GM06990 (cell line): ENCODE results near the gene ZNF772.
"Not testable (repeated sequence)": the region's sequence is repeated elsewhere in the genome, so short reads cannot be mapped to it uniquely, and the experiment has no call there.

ENCODE experiments used
- DNase-seq: peaks from one replicate; pipeline ENCODE4 v3.0.0-alpha.2; 2011; ENCODE audit not compliant: insufficient read length; ENCODE audit errors: extremely low read depth
- H3K27me3 ChIP-seq: replicated peaks from 2 replicates; pipeline ENCODE4 v1.6.0; 2011; ENCODE audit warnings: low read length; ENCODE audit not compliant: control insufficient read depth, insufficient read depth
- H3K36me3 ChIP-seq: 2 replicates; pipeline ENCODE4 v1.5.1; 2011; ENCODE audit warnings: low read length; ENCODE audit not compliant: control insufficient read depth, insufficient read depth
- H3K4me3 ChIP-seq: replicated peaks from 2 replicates; pipeline ENCODE4 v1.5.1; 2011; ENCODE audit warnings: low read depth, mild to moderate bottlenecking, control low read depth, low read length
- TF ChIP-seq, protein P1 (sequence below): IDR thresholded peaks from 2 replicates; pipeline ENCODE4 v1.5.1; 2011; ENCODE audit warnings: low read length, control low read depth, mild to moderate bottlenecking, inconsistent platforms; ENCODE audit not compliant: insufficient read depth, poor library complexity, severe bottlenecking

ZNF772 gene

DNA sequence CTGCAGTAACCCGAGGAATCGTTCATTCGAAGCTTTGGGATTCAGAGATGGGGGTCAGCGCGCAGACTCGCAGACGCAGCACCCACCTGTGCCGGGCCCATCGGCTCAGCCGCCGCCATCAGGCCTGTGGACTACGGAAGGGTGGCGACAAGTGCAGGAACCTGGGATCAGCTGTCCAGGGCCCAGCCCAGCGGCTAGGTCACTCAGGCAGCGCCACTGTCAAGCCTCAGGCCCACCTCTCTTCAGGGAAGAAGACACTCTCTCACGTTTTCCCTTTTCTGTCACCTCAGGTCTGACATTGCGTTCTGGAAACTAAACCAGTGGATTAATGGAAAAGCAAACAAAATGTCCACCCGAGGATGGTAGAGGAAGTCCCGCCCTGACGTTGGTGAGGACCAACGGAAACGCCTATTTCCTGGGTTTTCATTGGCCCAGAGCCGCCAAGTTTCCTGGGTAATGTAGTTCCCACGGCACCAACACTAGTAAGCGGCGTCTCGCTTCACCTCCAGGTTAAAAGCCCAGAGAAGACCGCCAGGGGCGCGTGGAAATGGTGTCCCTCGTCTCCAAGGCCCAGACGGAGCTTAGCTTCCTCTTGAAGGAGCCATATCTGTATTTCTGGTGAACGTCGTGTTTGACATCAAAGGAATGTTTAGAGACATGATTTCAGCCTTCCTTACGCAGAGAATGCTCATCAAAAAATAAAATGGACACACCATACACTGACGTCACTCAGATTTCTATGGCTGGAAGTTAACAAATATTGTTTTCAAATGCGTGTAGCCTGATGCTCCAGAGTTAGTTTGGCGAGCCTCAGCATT lies at the start of gene ZNF772:
TSS of gene ZNF772 (minus strand) at position 376 of the 818 bp plus-strand sequence. CDS start at position 119, 257 bp downstream.
- TF ChIP-seq, protein P1, sequence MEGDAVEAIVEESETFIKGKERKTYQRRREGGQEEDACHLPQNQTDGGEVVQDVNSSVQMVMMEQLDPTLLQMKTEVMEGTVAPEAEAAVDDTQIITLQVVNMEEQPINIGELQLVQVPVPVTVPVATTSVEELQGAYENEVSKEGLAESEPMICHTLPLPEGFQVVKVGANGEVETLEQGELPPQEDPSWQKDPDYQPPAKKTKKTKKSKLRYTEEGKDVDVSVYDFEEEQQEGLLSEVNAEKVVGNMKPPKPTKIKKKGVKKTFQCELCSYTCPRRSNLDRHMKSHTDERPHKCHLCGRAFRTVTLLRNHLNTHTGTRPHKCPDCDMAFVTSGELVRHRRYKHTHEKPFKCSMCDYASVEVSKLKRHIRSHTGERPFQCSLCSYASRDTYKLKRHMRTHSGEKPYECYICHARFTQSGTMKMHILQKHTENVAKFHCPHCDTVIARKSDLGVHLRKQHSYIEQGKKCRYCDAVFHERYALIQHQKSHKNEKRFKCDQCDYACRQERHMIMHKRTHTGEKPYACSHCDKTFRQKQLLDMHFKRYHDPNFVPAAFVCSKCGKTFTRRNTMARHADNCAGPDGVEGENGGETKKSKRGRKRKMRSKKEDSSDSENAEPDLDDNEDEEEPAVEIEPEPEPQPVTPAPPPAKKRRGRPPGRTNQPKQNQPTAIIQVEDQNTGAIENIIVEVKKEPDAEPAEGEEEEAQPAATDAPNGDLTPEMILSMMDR: peak; percentile 57
- Histone ChIP-seq H3K36me3 (peaks cover 9% of the 10 kb centered on the region), H3K4me3 (peak within 1 kb of the TSS; percentile 84), H3K27me3 (no peaks in the 10 kb centered on the region)
- DNase-seq: peak; percentile 82

DNA sequence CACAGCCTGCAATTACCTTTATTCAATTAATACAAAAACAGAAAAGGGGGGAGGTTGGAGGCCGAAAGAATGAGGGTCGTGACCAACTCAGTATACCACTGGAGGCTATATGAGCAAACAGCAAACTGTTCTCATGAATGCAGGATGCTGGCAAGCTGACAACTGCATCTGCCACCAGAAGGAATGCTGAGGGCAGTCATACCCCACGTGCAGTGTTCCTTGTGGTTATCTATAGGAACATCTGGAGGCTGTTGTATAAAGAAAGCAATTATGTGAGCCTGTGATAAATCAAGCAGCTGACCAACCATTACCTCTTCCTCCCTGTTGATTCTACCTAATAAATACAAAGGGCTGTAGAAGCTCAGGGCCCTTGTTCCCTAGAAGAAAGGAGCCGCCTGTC lies 40.7 kb upstream of the ZNF772 start:
- DNase-seq, H3K27me3 ChIP-seq, H3K4me3 ChIP-seq, H3K36me3 ChIP-seq: not testable (repeated sequence)

DNA sequence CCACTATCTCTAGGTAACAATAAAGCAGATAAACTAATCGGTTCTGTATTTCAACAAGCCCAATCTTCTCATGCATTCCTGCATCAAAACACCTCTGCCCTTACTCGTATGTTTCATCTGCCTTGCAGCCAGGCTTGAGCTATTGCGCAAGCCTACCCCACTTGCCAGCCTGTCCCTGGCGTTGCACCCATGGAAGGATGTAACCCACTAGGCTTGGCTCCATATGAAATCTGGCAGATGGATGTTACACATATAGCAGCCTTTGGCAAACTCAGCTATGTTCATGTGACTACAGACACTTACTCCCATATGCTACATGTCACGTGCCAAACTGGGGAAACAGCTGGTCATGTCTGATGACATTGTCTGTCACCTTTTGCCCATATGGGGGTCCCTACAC lies 37.9 kb upstream of the ZNF772 start:
- Histone ChIP-seq H3K27me3 (no peaks in the 10 kb centered on the region), H3K4me3 (no peak overlapping the region), H3K36me3 (no peaks in the 10 kb centered on the region)
- TF ChIP-seq, protein P1: no peak
- no peak for DNase-seq

DNA sequence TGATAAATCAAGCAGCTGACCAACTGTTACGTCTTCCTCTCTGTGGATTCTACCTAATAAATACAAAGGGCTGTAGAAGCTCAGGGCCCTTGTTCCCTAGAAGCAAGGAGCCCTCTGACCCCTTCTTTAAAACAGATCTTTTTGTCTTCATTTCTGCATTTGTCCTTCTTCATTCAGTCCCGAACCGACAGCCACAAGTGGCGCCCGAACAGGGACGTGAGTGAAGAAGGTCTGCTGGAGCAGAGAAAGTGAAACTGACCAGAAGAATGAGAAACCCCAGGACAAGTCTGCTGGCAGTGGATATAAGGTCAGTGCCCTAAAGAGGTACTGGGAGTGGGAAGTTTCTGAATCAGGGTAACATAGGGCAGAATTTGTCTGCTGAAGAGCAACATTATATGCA lies 35.5 kb upstream of the ZNF772 start:
- no peaks in the 10 kb centered on the region for H3K36me3 ChIP-seq
- TF ChIP-seq, protein P1: no peak
- no peaks in the 10 kb centered on the region for H3K27me3 ChIP-seq
- no peak for DNase-seq
- H3K4me3 ChIP-seq: no peak overlapping the region

DNA sequence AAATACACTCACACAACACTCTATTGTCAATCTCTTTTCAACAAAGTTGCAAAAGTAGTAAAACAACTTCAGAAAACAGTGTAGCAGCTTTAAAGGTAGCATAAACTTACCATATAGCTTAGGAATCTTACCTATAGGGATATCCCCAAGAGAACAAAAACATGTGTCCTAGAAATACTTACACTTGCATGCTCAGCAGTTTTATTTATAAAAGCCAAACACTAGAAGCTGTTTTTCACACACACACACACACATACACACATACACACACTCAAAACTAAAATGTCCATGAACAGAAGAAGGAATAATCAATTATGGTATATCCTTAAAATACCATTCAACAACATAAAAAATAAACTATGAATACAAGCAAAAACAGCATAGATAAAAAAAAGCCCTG lies 34.1 kb upstream of the ZNF772 start:
- no peak for DNase-seq

DNA sequence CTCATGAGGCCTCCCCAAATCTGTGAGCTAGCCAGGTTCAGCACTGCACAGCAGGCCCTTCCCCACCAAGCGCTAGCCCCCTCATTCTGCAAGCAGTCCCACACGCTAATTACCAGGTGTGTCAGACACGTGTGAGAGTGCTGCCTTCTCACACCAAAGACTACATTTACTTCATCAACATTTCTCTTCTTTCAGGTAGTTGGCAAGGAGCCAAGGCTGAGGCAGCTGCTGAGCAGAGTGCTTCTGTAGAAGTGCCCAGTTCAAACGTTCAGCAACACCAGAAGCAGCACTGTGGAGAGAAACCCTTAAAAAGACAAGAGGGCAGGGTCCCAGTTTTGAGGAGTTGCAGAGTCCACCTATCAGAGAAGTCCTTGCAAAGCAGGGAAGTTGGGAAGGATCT lies 28.8 kb upstream of the ZNF772 start:
- peaks cover 17% of the 10 kb centered on the region for H3K36me3 ChIP-seq
- TF ChIP-seq, protein P1: no peak
- H3K4me3 ChIP-seq: no peak overlapping the region
- DNase-seq: no peak
- no peaks in the 10 kb centered on the region for H3K27me3 ChIP-seq

More for the DNA sequence above, 34.1 kb upstream of the ZNF772 start:
- Histone ChIP-seq H3K4me3 (no peak overlapping the region), H3K36me3 (peaks cover 5% of the 10 kb centered on the region), H3K27me3 (no peaks in the 10 kb centered on the region)
- TF ChIP-seq, protein P1: no peak

DNA sequence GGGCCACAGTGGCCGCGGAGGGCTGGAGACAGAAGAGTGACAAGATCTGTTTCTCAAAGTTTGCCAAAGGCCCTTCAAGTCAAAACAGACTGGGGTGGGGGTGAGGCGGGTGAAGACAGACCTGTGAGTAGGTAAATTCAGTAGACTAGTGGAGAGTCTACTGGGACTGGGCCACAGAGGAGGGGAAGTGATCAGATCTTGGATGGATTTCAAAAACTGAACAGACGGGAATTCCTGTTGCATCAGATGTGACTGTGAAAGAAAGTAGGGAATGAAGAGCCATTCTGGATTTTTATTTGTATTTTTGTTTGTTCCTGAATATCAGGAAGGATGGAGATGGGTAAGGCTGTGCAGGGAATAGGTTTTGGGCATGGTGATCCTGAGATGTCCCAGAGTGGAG lies 23.0 kb upstream of the ZNF772 start:
- peak overlapping the region; percentile 51 for H3K4me3 ChIP-seq
- not testable (repeated sequence) for H3K36me3 ChIP-seq, DNase-seq, H3K27me3 ChIP-seq

DNA sequence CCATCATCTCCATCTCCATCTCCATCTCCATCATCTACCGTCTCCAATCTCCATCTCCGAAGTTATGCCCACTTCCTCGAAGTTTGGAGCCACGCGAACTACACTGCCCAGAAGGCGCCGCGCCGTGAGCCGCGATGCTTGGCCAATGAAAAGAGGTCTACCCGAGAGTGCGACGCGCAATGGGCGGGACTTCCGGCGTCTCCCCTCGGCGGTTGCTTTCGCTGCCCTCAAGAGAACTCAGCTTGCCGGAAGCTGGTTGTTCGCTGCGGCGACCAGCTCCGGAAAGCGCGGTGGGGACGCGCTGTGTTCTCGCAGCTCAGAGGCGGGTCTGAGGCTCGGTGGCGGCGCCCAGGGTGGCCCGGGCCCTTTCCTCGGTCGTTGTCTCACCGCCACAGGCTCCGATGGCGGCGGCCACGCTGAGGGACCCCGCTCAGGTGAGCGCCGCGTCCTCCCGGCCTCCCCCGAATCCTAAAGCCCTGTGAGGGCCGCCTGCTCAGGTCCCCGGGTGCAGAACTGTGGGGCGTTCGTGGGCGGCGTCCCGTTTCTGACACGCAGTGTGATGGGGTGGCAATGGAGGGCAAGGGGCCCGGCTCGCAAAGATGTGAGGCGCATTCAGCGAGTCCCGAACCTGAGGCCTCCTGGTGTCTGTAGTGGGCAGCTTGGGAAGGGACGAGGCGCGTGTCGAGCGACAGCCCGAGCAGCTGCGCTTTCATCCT lies 22.5 kb upstream of the ZNF772 start, which contains the start of gene ZNF773:
TSS of gene ZNF773 (plus strand) at position 259 of the 716 bp plus-strand sequence. CDS start at position 402, 143 bp downstream.
- peak within 1 kb of the TSS; percentile 75 for H3K4me3 ChIP-seq
- not testable (repeated sequence) for H3K27me3 ChIP-seq, H3K36me3 ChIP-seq
- peak; percentile 98 for DNase-seq

DNA sequence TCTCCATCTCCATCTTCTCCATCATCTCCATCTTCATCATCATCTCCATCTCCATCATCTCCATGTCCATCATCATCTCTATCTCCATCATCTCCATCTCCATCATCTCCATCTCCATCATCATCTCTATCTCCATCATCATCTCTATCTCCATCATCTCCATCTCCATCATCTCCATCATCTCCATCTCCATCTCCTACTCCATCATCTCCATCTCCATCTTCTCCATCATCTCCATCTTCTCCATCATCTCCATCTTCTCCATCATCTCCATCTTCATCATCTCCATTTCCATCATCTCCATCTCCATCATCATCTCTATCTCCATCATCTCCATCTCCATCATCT lies 21.9 kb upstream of the ZNF772 start:
- H3K4me3 ChIP-seq, H3K36me3 ChIP-seq, DNase-seq, H3K27me3 ChIP-seq: not testable (repeated sequence)
